Aorta (tissue), 5 donors: ENCODE results near the gene LPXN. TPM values are rescaled to one million over a fixed set of nuclear protein-coding genes. Genes with fewer than 3 reads are reported as not detected.

Experiments used
- ATAC-seq: fragments of 200-7000 bp; cut with Tn5 transposase; one replicate; pipeline ENCODE4 v1.9.1; 2022; ENCODE audit warnings: moderate library complexity; ENCODE audit not compliant: low FRiP score
- DNase-seq, 2 donors: peaks; one replicate each; pipeline ENCODE4 v3.0.0-alpha.2; 2020
- H3K27ac ChIP-seq, 2 donors: one replicate each; pipeline ENCODE4 v1.5.1; 2013; ENCODE audit warnings: low read length in 2 of 2, mild to moderate bottlenecking in 2 of 2, moderate library complexity in 2 of 2, control low read depth in 1 of 2, inconsistent platforms in 1 of 2, low read depth in 1 of 2
- H3K27me3 ChIP-seq, 2 donors: one replicate each; pipeline ENCODE4 v1.6.1; 2013; ENCODE audit warnings: control low read depth in 1 of 2, low read length in 1 of 2, mild to moderate bottlenecking in 1 of 2, moderate library complexity in 1 of 2; ENCODE audit not compliant: insufficient read depth in 2 of 2, control insufficient read depth in 1 of 2
- H3K36me3 ChIP-seq, 2 donors: one replicate each; pipeline ENCODE4 v1.6.1; 2013; ENCODE audit warnings: control low read depth in 1 of 2, low read length in 1 of 2, mild to moderate bottlenecking in 1 of 2; ENCODE audit not compliant: insufficient read depth in 2 of 2, control insufficient read depth in 1 of 2
- H3K4me1 ChIP-seq, 2 donors: one replicate each; pipeline ENCODE4 v1.6.1; 2013; ENCODE audit warnings: low read length in 2 of 2, control low read depth in 1 of 2, mild to moderate bottlenecking in 1 of 2, moderate library complexity in 1 of 2; ENCODE audit not compliant: insufficient read depth in 2 of 2, control insufficient read depth in 1 of 2
- H3K4me3 ChIP-seq, 2 donors: one replicate each; pipeline ENCODE4 v1.5.1; 2013; ENCODE audit warnings: low read length in 2 of 2, control low read depth in 1 of 2, mild to moderate bottlenecking in 1 of 2
- H3K9me3 ChIP-seq: one replicate; pipeline ENCODE4 v1.6.1; 2013; ENCODE audit warnings: mild to moderate bottlenecking, low read length; ENCODE audit not compliant: control insufficient read depth
- WGBS, 2 donors: extraction: QIAGEN DNeasy Blood & Tissue Kit; methylation state at CpG; one replicate each; pipeline ENCODE4 v1.1.7; 2013; 5-methylcytosine and 5-hydroxymethylcytosine counted together
- intact Hi-C, 2 donors: fragments of 100-400 bp; cut with DNase I; formaldehyde crosslinking; loops; one replicate each; pipeline versions ENCODE4 v1.14.2 to v1.15.0; 2022
- polyA plus RNA-seq, 2 donors: library from polyadenylated mRNA; stranded (reverse); fragments of 200-250 nt; gene quantifications; one replicate each; pipeline ENCODE4 v1.2.3, GENCODE V29; 2013
- total RNA-seq, 2 donors: library from RNA; stranded (reverse); fragmentation: NEBNext Ultra II Directional; extraction: Animal tissue kit (Norgen Biotek cat#: 25700); gene quantifications; one replicate each; pipeline ENCODE4 v1.2.1, GENCODE V29; 2021
- donor health status: healthy with polysubstance abuse.
- donor health status: Bipolar disorder and iron deficiency.
- donor health status: DM: no; HTN: no; CAD: no.
- donor health status: DM: no; HTN: no; CAD: no.
- donor health status: DM: yes; HTN: yes; CAD: no.

LPXN gene
- total and polyA plus RNA-seq, 4 donors = 7.0 to 20.4 (median 11.6) TPM

DNA sequence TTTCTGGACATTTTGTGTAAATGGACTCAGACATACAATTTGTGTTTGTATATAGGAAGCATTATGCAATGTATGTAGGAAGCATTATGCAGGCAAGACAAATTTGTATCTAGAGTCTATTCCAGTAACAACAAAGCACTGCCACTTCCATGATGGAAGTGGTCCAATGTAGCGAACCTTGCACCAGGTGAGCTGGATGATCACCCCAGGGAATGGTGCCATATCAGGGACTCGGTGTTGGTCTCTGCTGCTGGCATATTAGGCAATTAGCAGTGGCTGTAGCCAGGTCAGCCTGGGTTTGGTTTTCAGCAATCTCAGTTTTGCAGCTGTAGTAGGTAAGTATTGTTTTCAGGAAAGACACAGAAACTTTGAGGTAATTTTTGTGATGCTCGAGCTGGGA is 16.0 kb upstream of the LPXN start:
- intact Hi-C loops = no loop called here
- DNase-seq (no peak), ATAC-seq (no peak)
- no peaks in the 10 kb centered on the region for H3K9me3 ChIP-seq
- H3K27ac ChIP-seq = no peak overlapping the region
- no peaks in the 10 kb centered on the region for H3K27me3 ChIP-seq
- no peak overlapping the region for H3K4me3 ChIP-seq
- no peaks in the 10 kb centered on the region for H3K36me3 ChIP-seq
- WGBS, 2 donors = 96 to 97% methylated on average over 3 of the region's 3 CpGs
- no peaks in the 10 kb centered on the region for H3K4me1 ChIP-seq

DNA sequence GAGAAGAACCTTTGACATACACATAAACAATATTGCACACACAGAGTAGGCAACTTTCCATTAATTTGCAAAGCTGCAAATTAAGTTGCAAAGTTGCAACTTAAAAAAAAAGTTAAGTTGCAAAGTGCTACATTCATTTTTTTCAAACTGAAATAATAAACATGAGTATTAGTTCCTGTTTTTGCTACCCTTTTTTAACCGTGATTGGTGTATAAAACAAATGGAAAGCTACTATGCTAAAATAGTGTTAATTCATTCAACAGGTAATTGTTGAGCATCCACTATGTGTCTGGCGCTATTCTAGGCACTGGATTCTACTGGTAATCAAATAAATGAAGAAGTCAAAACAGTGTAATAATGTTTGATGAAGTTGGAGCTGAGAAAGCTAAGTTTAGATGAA is 11.3 kb upstream of the LPXN start:
- Histone ChIP-seq H3K4me3 (no peak overlapping the region), H3K4me1 (no peaks in the 10 kb centered on the region), H3K36me3 (no peaks in the 10 kb centered on the region), H3K27me3 (no peaks in the 10 kb centered on the region), H3K27ac (no peak overlapping the region), H3K9me3 (no peaks in the 10 kb centered on the region)
- DNase-seq (no peak), ATAC-seq (no peak)
- 89 to 90% methylated on average over 2 of the region's 2 CpGs for WGBS, 2 donors
- intact Hi-C loops = no loop called here

DNA sequence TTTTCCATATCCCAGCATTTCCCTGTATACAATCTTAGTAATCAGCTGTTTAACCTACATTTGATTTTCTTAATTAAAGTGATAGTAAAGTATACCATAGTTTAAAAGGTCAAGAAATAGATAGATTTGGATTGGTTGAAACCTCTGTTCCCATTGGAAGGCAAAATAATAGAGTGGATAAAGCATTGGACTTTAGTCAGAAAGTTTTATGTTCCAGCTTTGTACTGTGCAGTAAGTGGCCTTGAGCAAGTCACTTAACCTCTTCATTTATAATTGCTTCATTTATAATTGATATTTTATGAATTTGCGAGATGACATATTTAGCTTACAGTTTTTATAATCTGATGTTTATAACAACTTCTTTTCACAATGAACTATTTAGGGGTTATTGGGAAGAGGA is 6.8 kb upstream of the LPXN start:
- no peaks in the 10 kb centered on the region for H3K36me3 ChIP-seq
- ATAC-seq (no peak), DNase-seq (no peak)
- no peaks in the 10 kb centered on the region for H3K9me3 ChIP-seq
- intact Hi-C loops = no loop called here
- no peaks in the 10 kb centered on the region for H3K4me1 ChIP-seq
- no peaks in the 10 kb centered on the region for H3K27me3 ChIP-seq
- H3K4me3 ChIP-seq = no peak overlapping the region
- H3K27ac ChIP-seq = no peak overlapping the region
- WGBS, 2 donors = 91 to 96% methylated on average over 1 of the region's 1 CpG

DNA sequence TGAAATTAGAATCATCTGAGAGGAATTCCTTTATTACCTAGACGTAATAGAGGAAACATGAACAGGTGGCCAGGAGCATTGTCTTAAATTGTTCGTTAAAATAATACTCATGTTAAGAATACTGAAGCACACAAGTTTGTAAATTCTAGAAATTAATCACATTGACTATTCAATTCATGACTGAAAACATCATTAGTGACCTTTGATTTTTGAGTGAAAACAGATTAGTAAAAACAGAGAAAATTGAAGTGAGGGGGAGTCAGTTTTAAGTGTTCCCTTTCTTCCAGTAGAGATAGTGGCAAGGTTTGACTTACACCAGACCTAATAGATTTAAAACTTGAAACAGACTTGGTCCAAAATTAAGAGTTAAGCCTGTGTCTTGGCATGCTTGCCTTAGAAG is 4.7 kb upstream of the LPXN start:
- WGBS, 2 donors = 9% methylated on average over 2 of the region's 2 CpGs
- no peak for DNase-seq
- Histone ChIP-seq H3K27me3 (no peaks in the 10 kb centered on the region), H3K9me3 (no peaks in the 10 kb centered on the region), H3K4me3 (peak overlapping the region; percentile 97 to 98), H3K27ac (no peak overlapping the region), H3K36me3 (no peaks in the 10 kb centered on the region), H3K4me1 (peaks cover 3 to 10% of the 10 kb centered on the region in 2 donors)
- ATAC-seq = no peak
- intact Hi-C loops = no loop called here

DNA sequence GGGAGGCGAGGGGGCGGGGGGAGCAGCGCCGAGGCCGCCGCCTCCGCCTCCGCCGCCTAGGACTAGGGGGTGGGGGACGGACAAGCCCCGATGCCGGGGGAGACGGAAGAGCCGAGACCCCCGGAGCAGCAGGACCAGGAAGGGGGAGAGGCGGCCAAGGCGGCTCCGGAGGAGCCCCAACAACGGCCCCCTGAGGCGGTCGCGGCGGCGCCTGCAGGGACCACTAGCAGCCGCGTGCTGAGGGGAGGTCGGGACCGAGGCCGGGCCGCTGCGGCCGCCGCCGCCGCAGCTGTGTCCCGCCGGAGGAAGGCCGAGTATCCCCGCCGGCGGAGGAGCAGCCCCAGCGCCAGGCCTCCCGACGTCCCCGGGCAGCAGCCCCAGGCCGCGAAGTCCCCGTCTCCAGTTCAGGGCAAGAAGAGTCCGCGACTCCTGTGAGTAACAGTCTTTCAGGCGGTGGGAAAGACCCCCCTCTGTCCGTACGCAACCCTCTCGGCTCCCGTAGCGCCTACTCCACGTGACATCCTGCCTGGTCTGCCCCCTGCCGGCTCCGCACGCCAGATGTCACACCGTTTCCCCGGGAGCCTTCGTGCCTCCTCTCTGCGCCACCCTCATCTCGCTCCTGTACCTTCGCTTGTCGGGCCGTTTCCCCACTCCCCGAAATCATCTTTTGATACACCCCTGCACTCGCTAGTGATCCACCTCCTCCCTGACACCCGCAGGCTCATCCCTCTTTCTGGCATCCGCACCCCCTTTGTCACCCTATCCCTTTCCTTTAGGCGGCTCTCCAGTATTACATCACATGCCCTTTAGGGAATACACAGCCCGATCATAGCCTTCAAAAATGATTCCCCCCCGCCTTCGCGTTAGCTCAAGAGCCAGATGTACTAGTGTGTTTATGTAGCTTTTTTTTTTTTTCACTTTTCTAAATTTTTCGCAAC is 3.8 kb upstream of the LPXN start:
- WGBS, 2 donors = 0 to 1% methylated on average over 60 to 78 of the region's 78 CpGs
- ATAC-seq = peak; percentile 87
- H3K27ac ChIP-seq = peak overlapping the region; percentile 97 to 100
- no peaks in the 10 kb centered on the region for H3K36me3 ChIP-seq
- peak; percentile 96 to 98 for DNase-seq
- H3K9me3 ChIP-seq = no peaks in the 10 kb centered on the region
- peaks cover 4 to 16% of the 10 kb centered on the region in 2 donors for H3K4me1 ChIP-seq
- no peaks in the 10 kb centered on the region for H3K27me3 ChIP-seq
- H3K4me3 ChIP-seq = peak overlapping the region; percentile 97 to 98
- intact Hi-C loops = loop anchor here (10.0 kb wide), 2 partner anchors 565 to 915 kb away; partner anchors contain the start of genes FAM111A (in 1 of the 2) and ZDHHC5 (in 1 of the 2)

DNA sequence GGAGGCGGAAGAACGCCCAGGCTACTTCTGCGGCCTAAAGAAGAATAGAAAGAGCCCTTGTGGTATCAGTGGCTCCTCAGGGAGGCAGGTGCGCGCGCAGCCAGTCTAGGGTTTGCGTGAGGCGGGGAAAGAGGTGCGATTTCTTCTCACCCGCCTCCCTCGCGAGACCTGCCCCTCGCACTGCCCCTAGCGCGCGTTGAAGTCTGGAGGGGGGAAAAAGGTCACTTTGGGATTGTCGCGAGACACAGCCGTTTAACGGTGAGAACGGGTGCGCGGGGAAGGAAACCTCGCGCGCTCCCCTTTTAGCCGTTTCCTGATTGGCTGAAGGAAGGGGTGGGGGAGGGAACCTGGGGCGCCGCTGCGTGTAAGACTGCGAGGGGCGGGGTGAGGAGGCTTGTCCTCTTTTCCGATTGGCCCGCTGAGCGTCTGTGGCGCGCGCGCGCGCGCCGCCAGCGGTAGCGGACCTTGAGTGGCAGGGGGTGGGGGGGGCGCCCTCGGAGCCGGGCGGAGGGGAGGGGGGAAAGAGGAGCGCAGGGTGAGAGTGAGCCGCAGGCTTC is 3.1 kb upstream of the LPXN start, which contains the start of gene ZFP91:
Gene ZFP91 (plus strand): TSS at position 429 of the 557 bp plus-strand sequence. CDS start 219 bp downstream, outside the sequence.
- H3K27me3 ChIP-seq = no peaks in the 10 kb centered on the region
- 0 to 1% methylated on average over 33 to 51 of the region's 51 CpGs for WGBS, 2 donors
- H3K9me3 ChIP-seq = no peaks in the 10 kb centered on the region
- ATAC-seq (peak; percentile 95), DNase-seq (peak; percentile 99)
- no peaks in the 10 kb centered on the region for H3K36me3 ChIP-seq
- peak within 1 kb of the TSS; percentile 97 to 100 for H3K27ac ChIP-seq
- peak within 1 kb of the TSS; percentile 97 to 98 for H3K4me3 ChIP-seq
- intact Hi-C loops = loop anchor here (10.0 kb wide), 2 partner anchors 566 to 914 kb away; partner anchors contain the start of genes FAM111A (in 1 of the 2) and ZDHHC5 (in 1 of the 2)
- peaks cover 4 to 16% of the 10 kb centered on the region in 2 donors for H3K4me1 ChIP-seq

DNA sequence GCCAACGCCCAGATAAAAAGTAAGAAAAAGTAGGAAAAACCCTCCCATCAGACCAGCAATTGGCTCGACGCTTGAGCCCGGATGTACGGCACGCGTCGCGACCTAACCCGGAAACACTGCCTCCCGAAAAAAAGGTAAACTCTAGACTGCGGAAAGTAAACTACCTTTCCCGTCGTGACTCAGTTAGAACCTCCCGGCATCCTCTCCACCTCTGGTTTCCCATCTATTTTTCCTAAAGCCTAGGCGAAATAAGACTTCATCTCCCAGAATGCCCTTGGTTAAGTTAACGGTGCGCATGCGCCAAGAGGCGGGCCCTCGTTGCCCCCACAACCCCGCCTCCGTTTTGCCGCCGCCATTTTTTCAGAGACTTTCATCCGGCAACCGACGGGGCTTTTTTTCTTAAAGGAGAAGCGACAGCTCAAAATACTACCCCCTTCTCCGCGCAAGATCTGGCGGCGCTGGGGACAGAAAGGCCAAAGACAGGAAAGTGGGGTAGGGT is 2.5 kb upstream of the LPXN start:
- 0 to 1% methylated on average over 33 of the region's 33 CpGs for WGBS, 2 donors
- Histone ChIP-seq H3K4me1 (peaks cover 4 to 16% of the 10 kb centered on the region in 2 donors), H3K9me3 (no peaks in the 10 kb centered on the region), H3K27ac (peak overlapping the region; percentile 95 to 97), H3K36me3 (no peaks in the 10 kb centered on the region), H3K27me3 (no peaks in the 10 kb centered on the region), H3K4me3 (peak overlapping the region; percentile 67 to 85)
- ATAC-seq = peak; percentile 92
- intact Hi-C loops = loop anchor here (10.0 kb wide), 2 partner anchors 567 to 913 kb away; partner anchors contain the start of genes FAM111A (in 1 of the 2) and ZDHHC5 (in 1 of the 2)
- peak; percentile 97 for DNase-seq

DNA sequence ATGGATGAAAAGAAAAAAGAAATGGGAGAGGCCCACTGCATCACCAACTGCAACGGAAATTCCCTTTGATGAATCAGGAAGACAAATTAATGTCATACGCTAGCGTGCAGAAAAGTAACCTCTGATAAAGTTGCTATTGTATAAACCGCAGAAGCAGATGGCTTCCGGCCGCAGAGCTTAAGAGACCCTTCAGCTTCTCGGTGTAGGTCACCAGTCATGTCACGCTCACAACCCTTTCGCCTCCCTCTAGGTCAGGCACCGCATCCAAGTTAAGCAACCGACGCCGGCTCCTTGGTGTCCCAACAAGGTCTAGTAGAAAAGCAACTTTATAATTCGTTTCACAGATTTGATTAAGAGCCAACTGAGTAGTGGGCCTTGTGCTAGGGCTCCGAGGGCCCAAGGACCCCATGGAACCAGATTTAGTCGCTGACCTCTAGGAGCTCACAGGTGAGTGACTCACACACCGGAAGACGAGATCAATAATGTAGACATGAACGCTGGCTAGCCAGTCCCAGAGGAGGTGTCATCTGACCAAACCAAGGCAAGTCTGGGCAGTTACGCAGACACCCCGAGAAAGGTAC is 2.0 kb upstream of the LPXN start:
- Histone ChIP-seq H3K4me3 (peak overlapping the region; percentile 43 to 67), H3K27ac (peak overlapping the region; percentile 50 to 96), H3K27me3 (no peaks in the 10 kb centered on the region), H3K9me3 (no peaks in the 10 kb centered on the region), H3K36me3 (no peaks in the 10 kb centered on the region), H3K4me1 (peaks cover 4 to 16% of the 10 kb centered on the region in 2 donors)
- no peak for ATAC-seq
- DNase-seq = peak; percentile 78 to 85
- 0% methylated on average over 21 of the region's 21 CpGs for WGBS, 2 donors
- intact Hi-C loops = loop anchor here (10.0 kb wide), 2 partner anchors 567 to 913 kb away; partner anchors contain the start of genes FAM111A (in 1 of the 2) and ZDHHC5 (in 1 of the 2)
